HepG2 (cell line): ENCODE measurements around the gene CENPB. TPM values are rescaled to one million over a fixed set of nuclear protein-coding genes. Genes with fewer than 3 reads are reported as not detected.

Experiments
- ETV6 ChIP-seq: sonication (generic); formaldehyde crosslinking; conservative IDR thresholded peaks from 2 replicates; pipeline ENCODE4 v1.4.0; 2020; ENCODE audit warnings: missing genetic modification reagents
- GABPA ChIP-seq, 2 experiments: IDR thresholded peaks; 2 replicates each; pipeline ENCODE4 v1.6.1; 2011 to 2016; ENCODE audit warnings: low read depth in 2 of 2, low read length in 1 of 2, missing biosample characterization in 1 of 2, missing genetic modification characterization in 1 of 2
- KIAA2018 ChIP-seq: sonication (generic); formaldehyde crosslinking; IDR thresholded peaks from 2 replicates; pipeline ENCODE4 v1.5.0; 2020; ENCODE audit warnings: mild to moderate bottlenecking, missing genetic modification reagents, borderline replicate concordance
- NFATC3 ChIP-seq: sonication (generic); formaldehyde crosslinking; IDR thresholded peaks from 2 replicates; pipeline ENCODE4 v1.5.1; 2020; ENCODE audit warnings: mild to moderate bottlenecking, missing genetic modification reagents
- PPARG ChIP-seq: conservative IDR thresholded peaks from 2 replicates; pipeline ENCODE4 v1.6.1; 2016; ENCODE audit warnings: missing biosample characterization, missing genetic modification reagents
- SAFB2 ChIP-seq: sonication (generic); formaldehyde crosslinking; IDR thresholded peaks from 2 replicates; pipeline ENCODE4 v1.5.1; 2020; ENCODE audit warnings: missing genetic modification reagents, low read depth, mild to moderate bottlenecking, borderline replicate concordance
- ZNF335 ChIP-seq: sonication (generic); formaldehyde crosslinking; IDR thresholded peaks from 2 replicates; pipeline ENCODE4 v1.4.0; 2020; ENCODE audit warnings: missing genetic modification reagents
- ZNF484 ChIP-seq: sonication (generic); formaldehyde crosslinking; IDR thresholded peaks from 2 replicates; pipeline ENCODE4 v1.5.1; 2020; ENCODE audit warnings: mild to moderate bottlenecking, low read depth, missing genetic modification reagents, borderline replicate concordance
- ZNF724P ChIP-seq: sonication (generic); formaldehyde crosslinking; IDR thresholded peaks from 2 replicates; pipeline ENCODE4 v1.8.0; 2022; ENCODE audit warnings: missing genetic modification reagents, borderline replicate concordance
- ZNF761 ChIP-seq: sonication (generic); formaldehyde crosslinking; conservative IDR thresholded peaks from 2 replicates; pipeline ENCODE4 v1.4.0; 2020; ENCODE audit warnings: mild to moderate bottlenecking, missing genetic modification reagents
- ZNF781 ChIP-seq: sonication (generic); formaldehyde crosslinking; IDR thresholded peaks from 2 replicates; pipeline ENCODE4 v1.5.1; 2020; ENCODE audit warnings: borderline replicate concordance, mild to moderate bottlenecking, missing genetic modification reagents; ENCODE audit errors: not compliant biosample characterization
- polyA plus RNA-seq, 8 experiments: library from polyadenylated mRNA; depleted of rRNA in 3 of 8; stranded (reverse) in 7 of 8; unstranded in 1 of 8; fragments of >200 nt; fragmentation: Illumina TruSeq in 4 of 8; extraction: Trizol in 4 of 8; gene quantifications; 2 replicates each; pipeline versions ENCODE4 v1.2.1 to v1.2.3, GENCODE V29; 2011 to 2016; ENCODE audit warnings: low read depth in 4 of 8, missing spikeins in 1 of 8, mixed read lengths in 1 of 8; ENCODE audit not compliant: insufficient read depth in 1 of 8
- total RNA-seq, 5 experiments: library from RNA; depleted of rRNA; stranded (reverse); fragments of >200 nt; fragmentation: Illumina TruSeq; extraction: Trizol; gene quantifications; 2 replicates each; pipeline ENCODE4 v1.2.3, GENCODE V29; 2016; ENCODE audit warnings: low read depth in 1 of 5
- TF ChIP-seq, protein P1 (sequence below): sonication (generic); formaldehyde crosslinking; IDR thresholded peaks from one replicate; pipeline ENCODE4 v1.5.1; 2020; ENCODE audit warnings: mild to moderate bottlenecking, missing genetic modification reagents; ENCODE audit errors: not compliant biosample characterization

Gene CENPB
- total and polyA plus RNA-seq, 2 of the 13 experiments (the other 11 are each of a cell fraction or from before 2014, with no cell fraction given): 10.4 to 54.5 TPM

DNA sequence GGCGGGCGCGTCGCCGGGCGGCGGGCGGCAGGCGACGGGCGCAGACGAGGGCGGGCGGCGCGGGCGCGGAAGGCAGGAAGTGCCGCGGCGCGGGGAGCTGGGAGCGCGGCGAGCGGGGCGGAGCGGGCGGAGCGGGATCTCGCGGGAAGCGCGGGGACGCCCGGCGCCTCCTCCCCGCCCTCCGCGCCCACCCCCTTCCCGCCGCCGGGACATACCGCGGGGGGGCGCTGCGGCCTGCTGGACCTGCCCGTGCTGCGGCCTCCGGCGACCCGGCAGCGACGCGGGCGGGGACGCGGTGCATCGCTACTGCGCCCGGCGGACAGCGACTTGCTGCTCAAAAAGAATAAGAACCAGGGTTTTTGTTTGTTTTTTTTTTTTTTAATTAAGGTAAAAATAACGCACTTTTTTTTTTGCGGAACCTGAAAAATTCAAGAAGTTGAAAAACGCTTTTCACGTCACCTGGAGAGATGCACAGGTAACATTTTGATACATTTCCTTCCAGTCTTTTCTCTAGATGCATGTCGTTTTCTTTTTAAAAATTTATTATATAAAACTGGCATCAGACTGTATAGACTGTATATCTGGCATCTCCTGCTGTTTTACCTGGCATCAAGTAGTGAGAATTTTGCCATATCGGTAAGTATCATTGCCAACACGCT lies at the start of gene CENPB (continued):
- TF ChIP-seq, protein P1, sequence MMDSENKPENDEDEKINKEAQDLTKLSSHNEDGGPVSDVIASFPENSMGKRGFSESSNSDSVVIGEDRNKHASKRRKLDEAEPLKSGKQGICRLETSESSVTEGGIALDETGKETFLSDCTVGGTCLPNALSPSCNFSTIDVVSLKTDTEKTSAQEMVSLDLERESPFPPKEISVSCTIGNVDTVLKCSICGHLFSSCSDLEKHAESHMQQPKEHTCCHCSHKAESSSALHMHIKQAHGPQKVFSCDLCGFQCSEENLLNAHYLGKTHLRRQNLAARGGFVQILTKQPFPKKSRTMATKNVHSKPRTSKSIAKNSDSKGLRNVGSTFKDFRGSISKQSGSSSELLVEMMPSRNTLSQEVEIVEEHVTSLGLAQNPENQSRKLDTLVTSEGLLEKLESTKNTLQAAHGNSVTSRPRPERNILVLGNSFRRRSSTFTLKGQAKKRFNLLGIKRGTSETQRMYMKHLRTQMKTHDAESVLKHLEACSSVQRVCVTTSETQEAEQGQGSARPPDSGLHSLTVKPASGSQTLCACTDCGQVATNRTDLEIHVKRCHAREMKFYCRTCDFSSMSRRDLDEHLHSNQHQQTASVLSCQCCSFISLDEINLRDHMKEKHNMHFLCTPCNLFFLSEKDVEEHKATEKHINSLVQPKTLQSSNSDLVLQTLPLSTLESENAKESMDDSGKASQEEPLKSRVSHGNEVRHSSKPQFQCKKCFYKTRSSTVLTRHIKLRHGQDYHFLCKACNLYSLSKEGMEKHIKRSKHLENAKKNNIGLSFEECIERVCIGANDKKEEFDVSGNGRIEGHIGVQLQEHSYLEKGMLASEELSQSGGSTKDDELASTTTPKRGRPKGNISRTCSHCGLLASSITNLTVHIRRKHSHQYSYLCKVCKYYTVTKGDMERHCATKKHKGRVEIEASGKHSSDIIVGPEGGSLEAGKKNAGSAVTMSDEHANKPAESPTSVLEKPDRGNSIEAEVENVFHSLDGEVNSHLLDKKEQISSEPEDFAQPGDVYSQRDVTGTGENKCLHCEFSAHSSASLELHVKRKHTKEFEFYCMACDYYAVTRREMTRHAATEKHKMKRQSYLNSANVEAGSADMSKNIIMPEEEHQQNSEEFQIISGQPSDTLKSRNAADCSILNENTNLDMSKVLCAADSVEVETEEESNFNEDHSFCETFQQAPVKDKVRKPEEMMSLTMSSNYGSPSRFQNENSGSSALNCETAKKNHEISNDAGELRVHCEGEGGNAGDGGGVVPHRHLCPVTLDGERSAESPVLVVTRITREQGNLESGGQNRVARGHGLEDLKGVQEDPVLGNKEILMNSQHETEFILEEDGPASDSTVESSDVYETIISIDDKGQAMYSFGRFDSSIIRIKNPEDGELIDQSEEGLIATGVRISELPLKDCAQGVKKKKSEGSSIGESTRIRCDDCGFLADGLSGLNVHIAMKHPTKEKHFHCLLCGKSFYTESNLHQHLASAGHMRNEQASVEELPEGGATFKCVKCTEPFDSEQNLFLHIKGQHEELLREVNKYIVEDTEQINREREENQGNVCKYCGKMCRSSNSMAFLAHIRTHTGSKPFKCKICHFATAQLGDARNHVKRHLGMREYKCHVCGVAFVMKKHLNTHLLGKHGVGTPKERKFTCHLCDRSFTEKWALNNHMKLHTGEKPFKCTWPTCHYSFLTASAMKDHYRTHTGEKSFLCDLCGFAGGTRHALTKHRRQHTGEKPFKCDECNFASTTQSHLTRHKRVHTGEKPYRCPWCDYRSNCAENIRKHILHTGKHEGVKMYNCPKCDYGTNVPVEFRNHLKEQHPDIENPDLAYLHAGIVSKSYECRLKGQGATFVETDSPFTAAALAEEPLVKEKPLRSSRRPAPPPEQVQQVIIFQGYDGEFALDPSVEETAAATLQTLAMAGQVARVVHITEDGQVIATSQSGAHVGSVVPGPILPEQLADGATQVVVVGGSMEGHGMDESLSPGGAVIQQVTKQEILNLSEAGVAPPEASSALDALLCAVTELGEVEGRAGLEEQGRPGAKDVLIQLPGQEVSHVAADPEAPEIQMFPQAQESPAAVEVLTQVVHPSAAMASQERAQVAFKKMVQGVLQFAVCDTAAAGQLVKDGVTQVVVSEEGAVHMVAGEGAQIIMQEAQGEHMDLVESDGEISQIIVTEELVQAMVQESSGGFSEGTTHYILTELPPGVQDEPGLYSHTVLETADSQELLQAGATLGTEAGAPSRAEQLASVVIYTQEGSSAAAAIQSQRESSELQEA (CRISPR knock-in tag): no peak
- no peak for TF ChIP-seq ZNF761
- TF ChIP-seq ETV6: 0 out of 2 replicates have a peak, but pooled peaks have one; percentile 20
- no peak for TF ChIP-seq ZNF724P (CRISPR knock-in tag)
- TF ChIP-seq SAFB2 (CRISPR knock-in tag): no peak
- TF ChIP-seq KIAA2018 (CRISPR knock-in tag): no peak
- no peak for TF ChIP-seq NFATC3 (CRISPR knock-in tag)
- TF ChIP-seq ZNF781 (CRISPR knock-in tag): no peak
- TF ChIP-seq ZNF335 (CRISPR knock-in tag): no peak
- peak; percentile 55 for TF ChIP-seq GABPA (IDR thresholded peaks at IDR 0.05; ENCODE audit: low read depth, low read length)
- TF ChIP-seq GABPA (CRISPR knock-in tag; IDR thresholded peaks at IDR 0.05; ENCODE audit: low read depth): no peak
- no peak for TF ChIP-seq PPARG (CRISPR knock-in tag)
- TF ChIP-seq ZNF484 (CRISPR knock-in tag): no peak
